PC-9 (cell line): ENCODE results near the gene GAPDHS. TPM values are rescaled to one million over a fixed set of nuclear protein-coding genes. Genes with fewer than 3 reads are reported as not detected.

Experiments used
- BruUV-seq: library from RNA; stranded (reverse); fragments of 400-500 nt; replicated peaks from 2 replicates; lab custom pipeline; 2021; lab: Mats Ljungman, UMichigan
- CTCF ChIA-PET: fragments of 300-600 bp; sonication (Branson Sonifier 250); formaldehyde crosslinking; loops from one replicate; lab custom pipeline; 2022; ENCODE audit warnings: antibody characterized with exemption; lab: Charles Lee
- POLR2A ChIA-PET: fragments of 300-600 bp; sonication (Branson Sonifier 250); formaldehyde crosslinking; loops from one replicate; lab custom pipeline; 2022; ENCODE audit warnings: antibody characterized with exemption; ENCODE audit not compliant: unreplicated experiment; lab: Charles Lee
- DNase-seq, 2 experiments: peaks; one replicate each; pipeline versions ENCODE4 v3.0.0 to v3.0.0-alpha.2; 2015 to 2022; ENCODE audit warnings: mixed read lengths in 1 of 2
- H2AFZ ChIP-seq: fragments of 200-600 bp; sonication (generic); 2 replicates; pipeline ENCODE4 v1.8.1; 2017; ENCODE audit warnings: antibody characterized with exemption
- H3F3A ChIP-seq: fragments of 200-600 bp; sonication (generic); 2 replicates; pipeline ENCODE4 v1.8.1; 2017; ENCODE audit warnings: antibody characterized with exemption, mild to moderate bottlenecking, low read depth; ENCODE audit not compliant: insufficient read depth
- H3K27ac ChIP-seq: fragments of 200-600 bp; sonication (generic); 2 replicates; pipeline ENCODE4 v1.6.1; 2016; ENCODE audit warnings: mixed run types
- H3K27me3 ChIP-seq: fragments of 200-600 bp; sonication (generic); 2 replicates; pipeline ENCODE4 v1.6.1; 2016; ENCODE audit warnings: low read depth, mixed run types; ENCODE audit not compliant: insufficient read depth
- H3K36me3 ChIP-seq: fragments of 200-600 bp; sonication (generic); 2 replicates; pipeline ENCODE4 v1.6.1; 2016; ENCODE audit warnings: low read depth, mixed run types
- H3K4me1 ChIP-seq: fragments of 200-600 bp; sonication (generic); replicated peaks from 2 replicates; pipeline ENCODE4 v1.6.1; 2016; ENCODE audit warnings: mixed run types; ENCODE audit not compliant: insufficient read depth
- H3K4me2 ChIP-seq: fragments of 200-600 bp; sonication (generic); 2 replicates; pipeline ENCODE4 v1.6.1; 2017; ENCODE audit warnings: mixed run types
- H3K4me3 ChIP-seq: fragments of 200-600 bp; sonication (generic); 2 replicates; pipeline ENCODE4 v1.6.1; 2016; ENCODE audit warnings: mixed run types
- H3K79me2 ChIP-seq: fragments of 200-600 bp; sonication (generic); 2 replicates; pipeline ENCODE4 v1.6.1; 2017; ENCODE audit warnings: low read depth, mixed run types
- H3K9me2 ChIP-seq: fragments of 200-600 bp; sonication (generic); 2 replicates; pipeline ENCODE4 v1.8.1; 2017; ENCODE audit warnings: mild to moderate bottlenecking; ENCODE audit not compliant: insufficient read depth
- H3K9me3 ChIP-seq: fragments of 200-600 bp; sonication (generic); 2 replicates; pipeline ENCODE4 v1.8.1; 2016; ENCODE audit warnings: low read depth; ENCODE audit not compliant: insufficient read depth
- H4K20me1 ChIP-seq: fragments of 200-600 bp; sonication (generic); 2 replicates; pipeline ENCODE4 v1.8.1; 2017; ENCODE audit not compliant: insufficient read depth
- EZH2 ChIP-seq: fragments of 200-600 bp; sonication (generic); IDR thresholded peaks from 2 replicates; pipeline ENCODE4 v1.8.0; 2017; ENCODE audit warnings: antibody characterized with exemption, low read depth
- intact Hi-C: fragments of 100-400 bp; cut with micrococcal nuclease; formaldehyde crosslinking; loops from one replicate; pipeline ENCODE4 v1.10.0; 2022; ENCODE audit not compliant: unreplicated experiment
- total RNA-seq: library from RNA; stranded (reverse); gene quantifications from 2 replicates; pipeline ENCODE4 v1.2.3, GENCODE V29; 2021
- TF ChIP-seq, protein P1 (sequence below): fragments of 200-600 bp; sonication (generic); conservative IDR thresholded peaks from 2 replicates; pipeline ENCODE4 v1.6.1; 2017; ENCODE audit warnings: mixed run types, antibody characterized with exemption, mild to moderate bottlenecking, moderate library complexity

Gene GAPDHS
- total RNA-seq, 1 experiment from 2014 or later: not detected

DNA sequence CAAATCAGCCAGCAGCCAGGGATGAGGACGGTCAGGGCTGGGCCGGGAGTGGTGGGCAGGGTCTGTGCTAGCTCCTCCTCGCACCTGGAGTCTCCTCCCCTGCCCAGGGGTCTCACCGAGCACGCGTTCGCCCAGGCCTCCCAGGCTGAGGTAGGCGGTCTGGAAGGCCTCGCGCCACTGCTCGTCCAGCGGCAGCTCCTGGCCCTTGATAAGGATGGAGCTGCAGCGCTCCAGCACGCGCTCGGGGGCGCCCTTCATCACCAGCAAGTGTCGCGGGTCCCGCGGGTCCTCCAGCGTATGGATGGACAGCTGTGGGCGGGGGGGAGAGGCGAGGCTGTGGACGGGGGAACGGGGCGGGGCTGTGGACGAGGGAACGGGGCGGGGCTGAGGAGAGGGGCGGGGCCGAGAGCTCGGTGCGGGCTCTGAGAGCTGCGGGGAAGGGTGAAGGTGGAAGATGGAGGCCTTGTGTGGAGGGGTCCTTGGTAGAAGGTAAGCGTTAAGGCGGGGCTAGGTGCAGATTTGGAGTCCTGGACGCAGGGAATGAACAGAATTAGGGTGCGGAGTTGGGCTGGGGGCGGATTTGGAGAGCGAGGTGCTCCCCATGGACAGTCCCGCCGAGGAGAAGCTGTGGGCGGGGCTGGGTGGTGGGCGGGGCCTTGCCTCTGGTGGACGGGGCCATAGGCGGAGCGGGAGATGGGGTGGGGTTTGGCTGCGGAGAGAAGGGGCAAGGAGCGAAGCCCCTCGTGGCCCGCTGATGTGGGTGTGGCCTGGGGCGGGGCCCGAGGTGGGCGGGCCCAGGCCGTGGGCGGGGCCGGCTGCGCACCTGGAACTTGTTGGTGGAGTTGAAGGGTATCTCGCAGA is 24.5 kb downstream of the GAPDHS start:
- Histone ChIP-seq H3K4me3 (no peak overlapping the region), H3F3A (no peaks in the 10 kb centered on the region; the same call in 1 of the 2 replicates), H3K9me2 (no peaks in the 10 kb centered on the region), H3K9me3 (no peaks in the 10 kb centered on the region), H3K27me3 (peaks cover 28% of the 10 kb centered on the region), H3K27ac (no peak overlapping the region), H3K4me1 (no peaks in the 10 kb centered on the region), H2AFZ (no peak overlapping the region), H3K36me3 (no peaks in the 10 kb centered on the region), H4K20me1 (no peaks in the 10 kb centered on the region), H3K4me2 (no peak overlapping the region), H3K79me2 (no peaks in the 10 kb centered on the region)
- POLR2A ChIA-PET: no interaction called here
- intact Hi-C loops: no loop called here
- DNase-seq: no peak
- TF ChIP-seq, protein P1, sequence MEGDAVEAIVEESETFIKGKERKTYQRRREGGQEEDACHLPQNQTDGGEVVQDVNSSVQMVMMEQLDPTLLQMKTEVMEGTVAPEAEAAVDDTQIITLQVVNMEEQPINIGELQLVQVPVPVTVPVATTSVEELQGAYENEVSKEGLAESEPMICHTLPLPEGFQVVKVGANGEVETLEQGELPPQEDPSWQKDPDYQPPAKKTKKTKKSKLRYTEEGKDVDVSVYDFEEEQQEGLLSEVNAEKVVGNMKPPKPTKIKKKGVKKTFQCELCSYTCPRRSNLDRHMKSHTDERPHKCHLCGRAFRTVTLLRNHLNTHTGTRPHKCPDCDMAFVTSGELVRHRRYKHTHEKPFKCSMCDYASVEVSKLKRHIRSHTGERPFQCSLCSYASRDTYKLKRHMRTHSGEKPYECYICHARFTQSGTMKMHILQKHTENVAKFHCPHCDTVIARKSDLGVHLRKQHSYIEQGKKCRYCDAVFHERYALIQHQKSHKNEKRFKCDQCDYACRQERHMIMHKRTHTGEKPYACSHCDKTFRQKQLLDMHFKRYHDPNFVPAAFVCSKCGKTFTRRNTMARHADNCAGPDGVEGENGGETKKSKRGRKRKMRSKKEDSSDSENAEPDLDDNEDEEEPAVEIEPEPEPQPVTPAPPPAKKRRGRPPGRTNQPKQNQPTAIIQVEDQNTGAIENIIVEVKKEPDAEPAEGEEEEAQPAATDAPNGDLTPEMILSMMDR: no peak
- no peak for TF ChIP-seq EZH2
- CTCF ChIA-PET: interaction anchor here (0.6 kb wide), 2 partner anchors 86 to 115 kb away, joined by 3 read pairs; no protein-coding TSS in a partner anchor
- BruUV-seq: no TSS peak

DNA sequence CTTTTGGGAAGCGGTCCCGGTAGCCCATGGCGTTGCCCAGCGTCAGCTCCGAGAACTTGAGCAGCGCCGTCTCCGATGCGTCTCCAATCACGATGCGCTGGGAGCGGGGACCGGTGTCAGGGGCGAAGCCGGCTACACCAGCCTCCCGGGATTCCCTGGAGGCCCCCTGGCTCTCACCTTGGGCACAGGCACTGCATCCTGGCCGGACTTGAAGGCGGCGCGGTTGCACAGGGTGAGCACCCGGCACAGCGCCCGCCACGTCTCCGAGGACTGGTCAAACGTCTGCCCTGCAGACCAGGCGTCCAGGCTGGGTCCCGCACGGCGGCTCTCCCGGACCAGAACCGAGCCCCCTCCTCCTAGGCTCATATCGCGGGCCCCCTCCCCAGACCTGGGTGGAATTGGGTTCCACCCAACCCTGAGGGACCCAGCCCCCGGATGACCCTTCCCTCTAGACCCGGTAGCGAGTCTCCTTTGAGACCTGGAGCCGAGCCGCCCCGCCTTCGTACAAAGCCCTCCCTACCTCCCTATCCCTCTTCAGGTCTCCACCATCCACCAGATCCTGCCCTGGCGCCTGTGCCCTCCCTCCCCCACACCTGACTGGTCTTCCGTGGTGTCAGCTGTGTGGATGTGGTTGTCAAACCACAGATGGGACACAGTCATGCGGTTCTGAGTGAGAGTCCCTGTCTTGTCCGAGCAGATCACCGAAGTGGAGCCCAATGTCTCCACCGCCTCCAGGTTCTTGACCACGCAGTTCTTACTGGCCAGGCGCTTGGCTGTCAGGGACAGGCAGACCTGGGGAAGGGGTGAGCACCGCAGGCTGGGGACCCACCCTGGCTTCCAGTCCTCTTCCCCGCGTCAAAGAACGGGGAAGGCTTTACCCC is 25.4 kb downstream of the GAPDHS start:
- Histone ChIP-seq H2AFZ (no peak overlapping the region), H3K4me1 (no peaks in the 10 kb centered on the region), H3K9me3 (no peaks in the 10 kb centered on the region), H4K20me1 (no peaks in the 10 kb centered on the region), H3K9me2 (no peaks in the 10 kb centered on the region), H3K27ac (no peak overlapping the region), H3K4me3 (no peak overlapping the region), H3F3A (no peaks in the 10 kb centered on the region; the same call in 1 of the 2 replicates), H3K79me2 (no peaks in the 10 kb centered on the region), H3K36me3 (no peaks in the 10 kb centered on the region), H3K27me3 (peaks cover 36% of the 10 kb centered on the region), H3K4me2 (no peak overlapping the region)
- TF ChIP-seq EZH2: no peak
- TF ChIP-seq, protein P1: no peak
- no TSS peak for BruUV-seq
- no peak for DNase-seq
- ChIA-PET CTCF (interaction anchor here (0.6 kb wide), 1 partner anchor 85 kb away, joined by 3 read pairs; no protein-coding TSS in a partner anchor), POLR2A (no interaction called here)
- intact Hi-C loops: no loop called here

DNA sequence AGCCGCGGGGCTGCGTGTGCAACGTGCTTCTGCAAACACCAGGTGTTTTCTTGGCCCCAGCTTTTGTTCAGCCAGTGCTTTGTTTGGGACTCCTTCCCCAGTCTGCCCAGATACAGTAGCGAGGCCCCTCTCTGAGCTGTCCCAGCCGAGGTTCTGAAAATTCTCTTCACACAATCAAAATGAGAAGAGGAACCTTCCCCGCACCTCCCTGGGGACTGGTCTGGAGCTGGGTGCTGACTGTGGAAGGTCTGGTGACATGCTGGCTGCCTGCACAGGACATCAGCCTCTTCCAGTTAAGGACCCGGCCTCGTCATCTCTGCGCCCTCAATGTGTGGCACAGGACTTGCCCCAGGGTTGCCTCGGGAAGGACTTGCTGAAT is 26.0 kb downstream of the GAPDHS start:
- H4K20me1 ChIP-seq: no peaks in the 10 kb centered on the region
- no peak for TF ChIP-seq EZH2
- TF ChIP-seq, protein P1: no peak
- H3K4me3 ChIP-seq: no peak overlapping the region
- no peaks in the 10 kb centered on the region for H3K9me3 ChIP-seq
- no peaks in the 10 kb centered on the region for H3K9me2 ChIP-seq
- peaks cover 38% of the 10 kb centered on the region for H3K27me3 ChIP-seq
- no peak overlapping the region for H3K4me2 ChIP-seq
- H3K36me3 ChIP-seq: no peaks in the 10 kb centered on the region
- POLR2A ChIA-PET: no interaction called here
- H3K4me1 ChIP-seq: no peaks in the 10 kb centered on the region
- DNase-seq: no peak
- intact Hi-C loops: no loop called here
- H3K79me2 ChIP-seq: no peaks in the 10 kb centered on the region
- no TSS peak for BruUV-seq
- H3K27ac ChIP-seq: no peak overlapping the region
- H3F3A ChIP-seq: no peaks in the 10 kb centered on the region; the same call in 1 of the 2 replicates
- H2AFZ ChIP-seq: no peak overlapping the region
- CTCF ChIA-PET: no interaction called here
